H1 (cell line): ENCODE data around the gene BMP2. TPM values are rescaled to one million over a fixed set of nuclear protein-coding genes. Genes with fewer than 3 reads are reported as not detected.

Experiments
- RBBP5 ChIP-seq: IDR thresholded peaks from 2 replicates; pipeline ENCODE4 v1.7.1; 2012; ENCODE audit warnings: low read depth, mild to moderate bottlenecking, inconsistent platforms, low read length, moderate library complexity, borderline replicate concordance
- TAF1 ChIP-seq: IDR thresholded peaks from 2 replicates; pipeline ENCODE4 v1.6.1; 2011; ENCODE audit warnings: mild to moderate bottlenecking, low read depth, low read length
- polyA plus RNA-seq, 7 experiments: library from polyadenylated mRNA; depleted of rRNA in 3 of 7; stranded (reverse) in 5 of 7; unstranded in 2 of 7; fragments of >200 nt in 5 of 7; fragments of 200-250 nt in 2 of 7; gene quantifications; 1 replicate in 5 of 7; 2 replicates in 1 of 7; 4 replicates in 1 of 7; pipeline versions ENCODE4 v1.2.1 to v1.2.3, GENCODE V29; 2011 to 2013; ENCODE audit warnings: missing spikeins in 2 of 7, mixed read lengths in 2 of 7
- total RNA-seq: library from RNA; stranded (reverse); fragmentation: NEBNext Ultra II Directional; extraction: Animal tissue kit (Norgen Biotek cat#: 25700); gene quantifications from 2 replicates; pipeline ENCODE4 v1.2.1, GENCODE V29; 2021

The BMP2 gene
- total and polyA plus RNA-seq, 2 of the 8 experiments (the other 6 are each of a cell fraction or from before 2014, with no cell fraction given), result 1.8 to 3.6 TPM

GRCh38 chr20:6767536-6768227, at the start of gene BMP2 (continued):
- TF ChIP-seq TAF1 (0 out of 2 replicates have a peak, but pooled peaks have one; percentile 11), RBBP5 (peak; percentile 70; the same call in 1 of the 2 replicates)
- TF ChIP-seq, all 59 proteins: peak for 6
